GM19023 (cell line): ENCODE measurements around the gene LRP5.

Source experiments
- ATAC-seq: cut with Tn5 transposase; IDR thresholded peaks from one replicate; pipeline ENCODE4 v1.9.1; 2021; ENCODE audit warnings: mild to moderate bottlenecking, moderate library complexity; ENCODE audit not compliant: unreplicated experiment

The LRP5 gene

DNA sequence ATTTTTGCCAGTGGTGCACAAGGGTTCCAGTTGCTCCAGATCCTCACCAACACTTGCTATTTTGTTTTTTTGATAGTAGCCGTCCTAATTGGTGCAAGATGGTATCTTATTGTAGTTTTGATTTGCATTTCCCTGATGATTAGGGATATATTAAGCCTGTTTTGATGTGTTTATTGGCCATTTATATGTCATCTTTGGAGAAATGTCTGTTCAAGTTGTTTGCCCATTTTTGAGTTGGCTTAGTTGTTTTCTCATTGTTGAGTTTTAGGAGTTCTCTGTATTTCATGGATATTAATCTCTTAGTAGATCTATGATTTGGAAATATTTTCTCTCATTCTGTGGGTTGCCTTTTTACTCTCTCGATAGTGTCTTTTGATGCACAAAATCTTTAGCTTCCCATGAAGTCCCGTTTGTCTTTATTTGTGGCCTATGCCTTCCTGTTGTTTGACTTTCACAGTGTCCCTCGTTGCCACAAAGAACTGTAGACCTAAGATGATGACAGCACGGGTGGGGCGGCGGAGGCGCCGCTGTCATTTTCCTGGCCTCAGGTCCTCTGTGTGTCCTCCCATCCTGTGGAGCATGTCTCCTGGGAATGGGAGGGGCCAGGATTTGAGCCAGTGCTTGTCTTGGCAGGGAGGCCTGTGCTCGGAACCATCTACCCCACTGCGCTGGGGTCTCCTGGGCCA is 33.5 kb downstream of the LRP5 start:
- no peak for ATAC-seq

DNA sequence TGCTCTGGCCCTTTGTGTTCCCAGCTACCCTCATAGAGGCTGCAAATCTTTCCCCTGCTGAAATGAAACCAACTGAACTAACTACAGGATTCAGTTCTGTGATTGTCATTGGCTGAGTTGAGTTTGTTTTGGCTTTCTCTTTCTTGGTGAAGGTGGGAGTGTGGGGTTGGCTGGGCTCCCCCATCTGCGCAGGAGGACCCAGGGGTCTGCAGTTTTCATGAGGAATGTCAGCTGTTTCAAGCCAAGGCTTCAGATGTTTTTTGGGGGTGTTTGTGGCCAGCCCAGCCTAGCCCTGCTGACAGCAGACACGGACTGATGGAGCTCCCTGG is 34.0 kb downstream of the LRP5 start:
- no peak for ATAC-seq

DNA sequence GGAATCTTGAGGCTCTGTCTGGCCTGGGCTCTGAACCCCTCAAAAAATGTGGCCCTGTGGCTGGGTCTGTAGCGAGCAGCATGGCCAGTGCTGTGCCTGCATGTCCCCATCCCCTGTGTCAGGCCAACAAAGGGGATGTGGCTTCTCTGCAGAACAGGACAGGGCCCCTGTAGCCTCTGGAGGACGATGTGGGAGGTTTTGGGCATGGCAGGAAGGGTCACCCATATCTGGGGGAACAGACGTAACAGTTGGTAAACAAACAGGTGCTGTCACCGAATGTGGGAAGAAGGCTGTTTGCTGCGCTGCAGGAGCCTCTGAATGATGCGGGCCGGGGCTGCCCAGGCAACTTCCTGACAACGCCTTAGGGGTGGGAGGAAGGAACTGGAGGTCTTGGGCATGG is 35.0 kb downstream of the LRP5 start:
- no peak for ATAC-seq

DNA sequence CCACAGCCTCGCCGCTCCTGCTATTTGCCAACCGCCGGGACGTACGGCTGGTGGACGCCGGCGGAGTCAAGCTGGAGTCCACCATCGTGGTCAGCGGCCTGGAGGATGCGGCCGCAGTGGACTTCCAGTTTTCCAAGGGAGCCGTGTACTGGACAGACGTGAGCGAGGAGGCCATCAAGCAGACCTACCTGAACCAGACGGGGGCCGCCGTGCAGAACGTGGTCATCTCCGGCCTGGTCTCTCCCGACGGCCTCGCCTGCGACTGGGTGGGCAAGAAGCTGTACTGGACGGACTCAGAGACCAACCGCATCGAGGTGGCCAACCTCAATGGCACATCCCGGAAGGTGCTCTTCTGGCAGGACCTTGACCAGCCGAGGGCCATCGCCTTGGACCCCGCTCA is 35.5 kb downstream of the LRP5 start:
- no peak for ATAC-seq

DNA sequence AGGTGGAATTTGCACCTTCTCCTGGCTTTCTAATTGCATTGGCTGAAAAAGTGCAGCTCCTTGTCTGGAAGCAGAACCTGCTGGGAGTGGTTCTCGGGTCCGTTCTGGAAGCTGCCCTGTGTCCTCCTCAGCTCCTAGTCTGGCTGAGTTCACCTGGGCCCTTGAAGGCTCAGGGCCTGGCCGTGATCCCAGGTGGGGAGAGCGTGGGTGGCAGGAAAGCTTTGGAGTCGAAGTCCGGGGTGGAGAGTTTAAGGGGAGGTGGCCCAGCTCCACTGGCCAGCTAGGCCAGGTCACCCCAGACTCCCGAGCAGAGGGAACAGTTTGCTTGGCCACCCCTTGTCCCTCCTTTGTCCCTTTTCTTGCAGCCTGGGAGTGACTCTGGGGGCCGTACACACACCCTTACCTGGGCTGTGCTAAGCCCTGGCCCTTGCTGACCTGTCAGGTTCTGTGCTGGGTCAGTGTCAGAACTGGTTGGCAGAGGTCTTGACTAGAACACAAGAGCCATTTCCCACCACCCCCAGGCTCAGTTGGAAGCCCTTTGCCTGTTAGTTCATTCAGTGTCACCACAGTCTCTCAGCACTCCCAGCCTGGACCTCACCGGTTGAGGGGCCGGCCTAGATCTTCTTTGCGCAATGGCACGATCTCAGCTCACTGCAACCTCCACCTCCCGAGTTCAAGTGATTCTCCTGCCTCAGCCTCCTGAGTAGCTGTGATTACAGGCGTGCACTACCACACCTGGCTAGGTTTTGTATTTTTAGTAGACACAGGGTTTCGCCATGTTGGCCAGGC is 37.3 kb downstream of the LRP5 start:
- ATAC-seq, result no peak

DNA sequence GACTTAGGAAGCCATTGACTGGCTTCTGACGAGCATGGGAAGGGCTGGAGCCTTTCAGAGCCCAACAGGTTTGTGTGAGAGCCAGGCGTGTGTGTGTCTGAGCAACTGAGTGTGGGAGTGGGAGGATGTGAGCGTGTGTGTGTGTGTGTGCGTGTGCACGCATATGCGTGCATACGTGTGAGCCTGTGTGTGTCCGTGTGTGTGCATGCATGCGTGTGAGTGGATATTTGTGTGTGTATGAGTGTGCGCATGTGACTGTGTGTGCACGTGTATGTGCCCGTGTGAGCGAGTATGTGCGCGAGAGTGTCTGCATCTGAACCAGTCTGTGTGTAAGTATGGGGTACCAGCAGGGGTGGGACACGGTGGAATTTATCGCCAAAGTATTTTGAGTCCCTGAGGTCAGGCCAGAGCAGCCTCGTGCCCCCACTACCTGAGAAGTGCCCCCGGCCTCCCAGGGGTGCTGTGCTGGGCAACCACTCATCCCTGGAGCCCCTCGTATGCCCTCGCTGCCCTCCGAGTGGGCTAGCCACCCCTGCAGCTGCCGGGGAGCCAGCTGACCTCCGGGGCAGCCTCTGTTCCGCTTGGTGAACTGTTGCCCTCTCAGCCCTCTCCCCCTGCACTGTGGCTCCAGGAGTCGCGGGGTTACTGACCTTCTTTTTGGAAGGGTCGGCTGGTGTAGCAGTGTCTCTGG is 38.5 kb downstream of the LRP5 start:
- no peak for ATAC-seq

DNA sequence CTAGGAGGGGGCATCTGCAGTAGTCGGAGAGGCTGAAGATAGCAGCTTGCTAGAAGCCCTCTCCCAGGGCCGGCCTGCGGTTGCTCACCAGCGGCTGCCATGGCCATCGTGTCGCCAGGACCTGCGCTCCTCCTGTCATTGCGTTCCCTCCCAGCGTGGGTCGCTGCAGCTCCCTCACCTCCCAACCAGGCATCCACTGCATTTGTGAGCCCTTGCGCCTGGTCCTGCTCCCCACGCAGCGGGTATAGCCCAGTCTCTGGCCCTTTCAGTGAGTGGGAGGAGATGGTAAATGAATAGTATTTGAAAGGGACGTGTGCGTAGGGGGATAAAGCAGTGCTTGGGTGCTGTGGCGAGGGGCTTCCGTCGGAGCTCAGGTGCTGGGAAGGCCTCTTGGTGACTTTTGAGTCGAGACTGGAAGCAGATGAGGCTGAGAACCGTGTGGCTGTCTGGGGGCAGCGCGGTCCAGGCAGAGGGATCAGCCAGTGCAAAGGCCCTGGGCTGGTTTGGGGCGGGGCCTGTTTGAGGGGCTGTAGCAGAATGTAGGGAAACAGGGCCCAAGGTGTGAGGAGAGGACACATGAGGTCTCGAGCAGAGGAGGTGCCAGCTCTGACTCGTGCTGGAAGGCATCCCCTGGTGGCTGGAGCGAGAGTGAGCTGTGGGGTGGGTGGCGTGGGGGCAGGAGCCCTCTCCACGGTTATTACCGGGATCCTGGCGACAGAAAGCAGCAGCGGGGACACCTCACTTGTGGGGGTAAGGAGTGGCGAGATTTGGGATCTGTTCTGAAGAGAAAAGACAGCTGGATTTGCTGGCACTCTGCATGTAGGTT is 39.3 kb downstream of the LRP5 start:
- no peak for ATAC-seq

DNA sequence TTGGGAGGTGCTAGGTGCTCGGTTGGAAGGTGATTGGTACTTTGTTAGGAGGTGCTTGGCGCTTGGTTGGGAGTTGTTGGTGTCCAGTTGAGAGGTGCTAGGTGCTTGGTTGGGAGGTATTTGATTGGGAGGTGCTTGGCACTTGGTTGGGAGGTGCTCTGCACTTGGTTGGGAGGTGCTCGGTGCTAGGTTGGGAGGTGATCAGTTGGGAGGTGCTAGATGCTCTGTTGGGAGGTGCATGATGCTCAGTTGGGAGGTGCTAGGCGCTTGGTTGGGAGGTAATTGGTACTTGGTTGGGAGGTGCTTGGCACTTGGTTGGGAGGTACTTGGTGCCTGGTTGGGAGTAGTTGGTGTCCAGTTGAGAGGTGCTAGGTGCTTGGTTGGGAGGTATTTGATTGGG is 40.2 kb downstream of the LRP5 start:
- no peak for ATAC-seq

DNA sequence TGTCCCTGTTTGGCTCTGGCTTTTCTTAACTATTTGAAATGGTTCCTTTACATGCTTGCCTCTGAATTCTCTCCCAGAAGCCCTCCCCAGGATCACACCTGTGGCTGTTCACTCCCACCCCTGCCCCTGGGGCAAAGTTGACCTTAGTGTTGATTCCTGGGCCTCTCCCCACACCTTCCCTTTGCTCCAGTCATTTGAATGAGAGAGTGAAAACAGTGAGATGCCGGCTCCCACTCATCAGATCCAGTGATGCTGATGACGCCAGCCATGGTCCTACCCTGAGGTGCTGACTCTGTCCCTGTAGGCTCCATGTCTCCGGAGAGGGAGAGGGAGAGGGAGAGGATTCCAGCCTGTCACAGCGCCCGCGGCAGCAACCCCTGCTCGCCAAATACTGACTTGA is 40.7 kb downstream of the LRP5 start:
- no peak for ATAC-seq

DNA sequence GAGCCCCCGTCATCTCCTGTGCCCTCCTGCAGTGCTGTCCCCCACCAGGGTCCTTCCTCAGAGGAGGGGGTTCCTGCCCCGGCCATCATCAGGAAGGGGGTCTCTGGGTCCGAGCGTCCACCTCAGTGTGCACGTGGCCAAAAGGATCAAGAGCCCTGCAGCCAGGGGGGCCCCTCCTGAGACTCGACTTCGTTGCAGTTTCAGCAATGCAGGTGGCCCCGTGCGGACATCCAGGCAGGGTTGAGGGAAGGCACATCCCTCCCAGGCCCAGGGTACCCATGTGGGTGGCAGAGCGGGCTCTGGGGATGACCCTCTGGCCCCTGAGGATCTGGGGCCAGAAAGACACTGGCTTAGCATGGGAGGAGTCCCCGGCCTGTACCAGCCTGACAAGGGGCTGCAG is 41.3 kb downstream of the LRP5 start:
- no peak for ATAC-seq

DNA sequence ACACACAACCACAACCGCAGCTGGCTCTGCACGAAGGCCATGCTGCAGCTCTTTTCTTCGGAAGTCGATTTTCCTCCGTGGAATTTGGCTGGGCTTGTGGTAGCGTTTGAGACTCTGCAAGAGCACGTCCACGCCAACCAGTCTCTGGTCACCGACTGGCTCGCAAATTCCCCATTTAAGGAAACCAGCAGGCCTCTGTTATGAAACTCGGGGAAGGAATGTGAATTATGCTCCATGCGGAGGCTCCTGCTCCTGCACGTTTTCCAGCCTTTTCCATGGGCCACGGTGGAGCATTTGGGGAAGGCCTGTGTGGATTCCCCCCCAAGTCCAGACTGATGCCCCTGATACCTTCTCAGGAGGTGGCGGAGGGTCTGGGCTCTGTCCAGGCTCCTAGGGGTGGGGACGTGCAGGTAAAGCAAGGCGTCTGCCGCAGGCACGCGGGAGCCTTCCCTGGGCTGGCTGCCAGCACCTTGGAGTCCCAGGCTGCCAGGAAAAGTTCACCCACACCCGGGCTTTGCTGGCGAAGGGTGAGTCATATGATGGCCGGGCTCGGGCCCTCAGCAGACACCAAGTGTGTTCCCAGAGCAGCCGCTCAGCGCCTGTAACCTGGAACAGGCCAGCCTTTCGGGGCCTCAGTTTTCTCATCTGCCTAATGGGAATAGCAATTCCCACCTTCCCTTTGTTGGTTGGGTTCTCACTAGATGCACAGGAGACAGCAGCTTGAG is 41.9 kb downstream of the LRP5 start:
- ATAC-seq, result no peak

DNA sequence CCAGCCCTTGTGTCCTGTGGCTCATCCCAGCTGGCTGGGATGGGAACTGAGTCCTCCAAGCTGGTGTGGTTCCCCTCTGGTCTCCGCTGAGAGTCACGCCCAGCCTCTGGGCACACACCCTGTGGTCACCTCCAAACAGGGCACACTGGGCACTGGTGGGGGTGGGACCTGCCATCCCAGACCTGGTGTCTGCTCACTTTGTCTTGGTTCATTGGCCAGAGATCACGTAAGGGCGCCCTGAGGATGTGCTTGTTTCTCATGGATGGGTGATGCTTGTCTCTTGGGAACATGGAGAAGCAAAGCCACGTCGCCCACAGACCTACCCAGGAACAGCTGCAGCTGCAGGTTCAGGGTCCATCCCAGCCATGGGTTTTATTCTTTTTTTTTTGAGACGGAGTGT is 43.1 kb downstream of the LRP5 start:
- no peak for ATAC-seq

DNA sequence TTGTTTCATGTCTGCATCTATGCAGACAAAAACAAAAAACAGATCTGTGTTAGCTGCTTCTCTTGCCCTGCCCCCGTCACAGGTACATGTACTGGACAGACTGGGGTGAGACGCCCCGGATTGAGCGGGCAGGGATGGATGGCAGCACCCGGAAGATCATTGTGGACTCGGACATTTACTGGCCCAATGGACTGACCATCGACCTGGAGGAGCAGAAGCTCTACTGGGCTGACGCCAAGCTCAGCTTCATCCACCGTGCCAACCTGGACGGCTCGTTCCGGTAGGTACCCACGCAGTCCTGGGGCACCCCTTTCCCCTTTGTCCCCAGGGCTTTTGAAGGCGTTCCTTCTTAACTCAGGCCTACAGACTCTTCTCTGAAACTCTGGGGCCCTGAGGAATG is 45.2 kb downstream of the LRP5 start:
- no peak for ATAC-seq

DNA sequence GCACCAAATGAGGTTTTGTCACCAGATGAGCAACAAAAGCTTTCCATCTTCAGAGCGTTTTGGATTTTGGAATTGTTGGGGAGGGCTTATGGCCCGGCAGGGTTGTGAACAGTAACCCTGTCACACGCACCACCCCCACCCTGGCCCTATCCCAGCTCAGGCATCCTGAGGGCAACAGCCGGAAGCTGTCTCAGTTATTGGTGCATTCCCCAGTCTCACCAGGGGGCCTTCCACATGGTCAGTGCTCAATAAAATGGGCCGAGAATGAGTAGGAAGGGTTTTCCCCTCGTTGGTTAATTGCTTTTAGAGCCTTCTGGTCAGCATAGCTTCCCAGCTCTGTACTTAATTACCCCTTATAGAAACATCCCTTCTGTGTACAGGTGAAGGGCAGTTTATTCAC is 46.0 kb downstream of the LRP5 start:
- no peak for ATAC-seq

DNA sequence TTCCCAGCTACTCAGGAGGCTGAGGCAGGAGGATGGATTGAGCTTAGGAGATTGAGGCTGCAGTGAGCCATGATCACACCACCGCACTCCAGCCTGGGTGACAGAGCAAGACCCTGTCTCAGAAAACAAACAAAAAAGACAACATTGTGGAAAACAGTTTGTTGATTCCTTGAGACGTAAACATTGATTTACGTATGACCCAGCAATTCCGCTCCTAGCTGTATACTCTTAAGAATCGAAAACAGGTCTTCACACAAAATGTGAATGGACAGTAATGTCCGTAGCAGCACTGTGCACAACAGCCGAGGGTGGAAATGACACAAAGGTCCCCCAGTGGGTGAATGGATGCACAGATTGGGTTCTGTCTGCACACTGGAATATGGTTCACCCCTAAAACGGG is 49.3 kb downstream of the LRP5 start:
- ATAC-seq, result no peak

DNA sequence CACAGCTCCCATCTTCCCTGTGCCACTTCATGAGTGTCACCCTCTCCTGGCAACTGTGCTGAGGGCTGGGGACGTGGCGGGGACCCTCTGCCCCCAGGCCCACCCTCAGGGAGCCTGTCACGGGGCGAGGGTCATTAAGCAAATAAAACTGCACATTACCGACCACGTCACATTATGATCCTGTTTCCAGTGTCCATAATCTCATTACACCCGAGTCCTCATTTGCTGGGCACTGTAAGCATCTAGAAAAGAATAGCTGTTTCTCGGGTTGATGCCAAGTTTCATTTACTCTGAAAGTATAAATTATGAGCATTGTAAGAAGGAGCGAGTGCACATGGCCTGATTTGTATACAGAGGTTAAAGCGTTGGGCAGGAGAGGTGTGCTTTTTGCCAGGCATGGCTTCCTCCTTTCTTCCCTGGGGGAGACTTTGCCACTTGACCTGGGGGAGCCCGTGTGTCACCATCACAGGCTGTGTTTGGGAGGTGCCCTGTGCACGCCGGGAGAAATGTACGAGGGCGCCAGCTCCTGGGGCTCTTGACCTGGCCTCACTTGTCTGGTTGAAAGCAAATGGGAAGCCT is 50.5 kb downstream of the LRP5 start:
- no peak for ATAC-seq

DNA sequence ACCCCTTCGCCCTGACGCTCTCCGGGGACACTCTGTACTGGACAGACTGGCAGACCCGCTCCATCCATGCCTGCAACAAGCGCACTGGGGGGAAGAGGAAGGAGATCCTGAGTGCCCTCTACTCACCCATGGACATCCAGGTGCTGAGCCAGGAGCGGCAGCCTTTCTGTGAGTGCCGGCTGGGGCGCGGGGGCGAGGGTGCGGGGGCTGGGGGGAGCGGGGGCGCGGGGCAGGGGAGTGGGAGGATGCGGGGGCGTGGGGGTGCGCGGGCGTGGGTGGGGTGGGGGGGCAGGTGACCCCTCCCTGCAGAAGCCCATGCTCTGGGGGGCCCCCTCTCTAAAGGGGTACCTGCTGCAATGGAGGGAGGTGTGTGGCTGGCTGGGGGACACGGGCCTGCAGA is 51.4 kb downstream of the LRP5 start:
- ATAC-seq, result no peak

DNA sequence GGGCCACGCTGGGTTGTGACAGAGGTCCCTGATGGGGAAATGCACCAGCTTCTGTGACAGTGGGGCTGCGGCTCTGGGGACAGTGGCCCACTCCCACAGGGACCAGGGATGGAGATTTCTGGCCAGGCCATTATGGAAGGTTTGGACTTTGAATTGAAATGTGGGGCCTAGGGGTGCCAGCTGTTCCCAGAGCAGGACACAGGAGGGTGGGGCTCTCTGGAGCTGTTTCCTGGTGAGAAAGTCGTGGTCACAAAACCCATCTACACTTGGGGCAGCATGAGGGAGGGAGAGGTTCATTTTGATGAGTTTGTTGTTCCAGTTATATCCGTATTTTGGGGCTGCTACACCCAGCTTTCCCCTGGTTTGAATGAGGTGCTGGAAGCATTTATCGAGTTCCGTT is 52.2 kb downstream of the LRP5 start:
- no peak for ATAC-seq

DNA sequence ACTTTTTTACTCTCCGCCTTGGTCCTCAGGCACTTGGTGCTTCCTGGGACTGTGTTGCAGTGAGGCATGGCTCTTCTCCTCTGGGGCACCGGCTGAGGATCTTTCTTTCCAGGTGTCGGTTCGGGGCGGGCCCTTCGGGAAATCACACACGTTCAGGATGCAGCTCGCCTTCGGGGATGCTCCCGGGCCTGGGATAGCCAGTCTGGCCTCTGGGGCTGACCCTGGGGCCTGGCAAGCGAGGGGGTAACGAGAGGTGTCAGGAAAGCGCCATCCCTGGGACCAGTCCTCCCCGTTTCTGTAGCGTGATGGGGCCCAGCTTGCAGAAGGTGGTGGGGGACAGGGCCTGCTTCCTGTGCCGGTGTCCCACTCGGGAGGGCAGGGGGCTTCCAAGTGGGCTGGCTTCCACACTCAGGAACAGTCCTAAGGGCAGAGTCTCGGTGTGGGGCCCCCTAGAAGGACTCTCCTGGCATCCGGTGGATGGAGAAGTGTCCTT is 53.6 kb downstream of the LRP5 start:
- ATAC-seq, result no peak

DNA sequence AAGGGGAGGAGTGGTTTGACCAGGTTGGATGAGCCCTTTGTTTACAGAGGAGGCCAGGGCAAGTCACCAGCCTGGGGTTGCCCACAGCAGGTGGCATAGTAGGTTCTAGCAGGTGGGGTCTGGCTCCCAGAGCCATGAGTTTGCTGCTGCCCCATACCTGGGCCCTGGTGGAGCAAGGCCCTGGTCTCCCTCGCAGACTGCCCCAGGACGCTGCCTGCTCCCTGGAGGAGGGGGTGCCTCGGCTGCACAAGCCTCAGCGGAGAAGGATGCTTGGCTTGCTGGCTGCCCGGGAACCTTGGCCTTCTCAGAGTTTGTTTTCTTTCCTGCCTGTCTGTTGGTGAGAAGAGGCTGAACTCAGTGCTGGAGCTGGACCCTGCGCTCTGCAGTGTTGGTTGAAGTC is 54.9 kb downstream of the LRP5 start:
- ATAC-seq, result no peak
